HK-2 (cell line): Measurements from ENCODE around the gene MAP3K7CL.

Experiments used
- DNase-seq: peaks from one replicate; pipeline ENCODE4 v3.0.0-alpha.2; 2018; ENCODE audit not compliant: unreplicated experiment

The MAP3K7CL gene

DNA sequence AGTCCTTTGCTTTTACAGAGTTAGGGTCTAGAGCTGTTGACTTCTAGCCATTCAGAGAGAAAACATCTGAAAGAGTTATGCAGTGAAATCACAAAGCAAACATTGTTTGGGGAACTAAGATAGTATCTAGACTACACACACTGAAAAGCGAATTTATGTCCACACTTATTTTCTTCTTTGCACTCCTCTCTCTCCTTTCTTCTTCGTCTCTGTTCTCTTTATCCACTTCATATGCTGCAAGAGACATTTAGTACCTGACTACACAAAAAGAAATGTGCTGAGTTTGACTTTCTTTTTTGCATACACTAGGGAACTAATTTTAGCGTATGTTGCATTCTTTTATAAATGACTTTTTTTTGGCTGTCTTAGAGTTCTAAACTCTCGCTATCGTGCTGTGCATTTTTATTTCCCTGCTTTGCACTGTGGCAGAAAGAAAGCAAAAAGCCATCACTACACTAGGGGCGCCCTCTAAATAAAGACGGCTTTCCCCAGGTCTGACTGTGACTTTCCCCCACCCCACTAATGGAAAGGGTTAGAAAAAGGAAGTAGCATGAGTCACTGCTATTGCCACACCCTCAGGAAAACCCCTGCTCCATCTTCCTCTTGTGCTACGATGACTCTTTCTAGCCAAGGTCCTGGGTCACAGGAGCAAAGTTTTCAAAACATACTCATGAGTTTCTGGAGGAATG lies 65.7 kb downstream of the MAP3K7CL start:
- peak; percentile 40 for DNase-seq

DNA sequence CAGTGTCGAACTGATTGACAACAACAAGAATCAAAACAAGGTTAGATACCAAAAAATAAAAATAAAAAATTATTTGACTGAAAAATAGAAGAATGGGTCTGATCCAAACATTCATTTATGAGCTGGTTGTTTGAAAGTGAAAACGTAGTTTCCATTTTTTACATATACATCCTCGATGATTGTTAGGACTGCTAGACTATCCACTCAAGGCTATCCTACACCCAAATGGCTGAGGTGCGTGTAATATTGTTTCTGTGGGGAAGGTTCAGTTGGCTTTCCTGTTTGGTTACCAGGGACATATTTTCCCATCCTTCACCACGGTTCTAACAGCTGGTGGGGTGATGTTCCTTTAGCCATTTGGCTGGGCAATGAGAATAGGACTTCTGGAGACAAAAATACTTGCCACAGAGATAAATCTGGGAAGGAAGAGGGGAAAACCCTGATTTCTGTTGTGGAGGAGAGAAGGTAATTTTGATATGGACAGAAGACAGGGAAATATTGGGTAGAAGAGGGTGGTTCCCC lies 66.3 kb downstream of the MAP3K7CL start:
- DNase-seq: no peak

DNA sequence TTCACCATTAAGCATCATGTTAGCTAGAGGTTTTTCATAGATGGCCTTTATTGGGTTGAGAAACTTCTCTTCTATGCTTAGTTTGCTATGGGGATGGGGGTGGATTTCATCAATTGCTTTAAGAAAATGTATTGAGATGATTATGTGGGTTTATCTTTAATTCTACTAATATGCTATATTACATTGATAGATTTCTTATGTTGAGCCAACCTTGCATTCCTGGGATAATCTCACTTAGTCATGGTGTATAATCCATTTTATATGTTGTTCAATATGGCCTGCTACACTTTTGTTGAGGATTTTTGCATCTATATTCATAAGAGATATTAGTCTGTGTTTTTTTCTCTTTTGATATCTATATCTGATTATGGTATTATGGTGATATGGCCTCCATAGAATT lies 70.7 kb downstream of the MAP3K7CL start:
- DNase-seq: no peak

DNA sequence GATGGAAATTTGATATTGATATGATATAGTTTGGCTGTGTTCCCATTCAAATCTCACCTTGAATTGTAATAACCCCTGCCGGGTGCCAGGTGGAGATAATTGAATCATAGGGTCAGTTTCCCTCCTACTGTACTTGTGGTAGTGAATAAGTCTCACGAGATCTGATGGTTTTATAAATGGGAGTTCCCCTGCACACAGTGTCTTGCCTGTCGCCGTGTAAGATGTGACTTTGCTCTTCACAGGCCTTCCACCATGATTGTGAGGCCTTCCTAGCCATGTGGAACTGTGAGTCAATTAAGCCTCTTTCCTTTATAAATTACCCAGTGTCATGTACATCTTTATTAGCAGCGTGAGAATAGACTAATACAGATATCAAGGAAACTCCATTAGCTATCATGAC lies 74.6 kb downstream of the MAP3K7CL start:
- DNase-seq: no peak

DNA sequence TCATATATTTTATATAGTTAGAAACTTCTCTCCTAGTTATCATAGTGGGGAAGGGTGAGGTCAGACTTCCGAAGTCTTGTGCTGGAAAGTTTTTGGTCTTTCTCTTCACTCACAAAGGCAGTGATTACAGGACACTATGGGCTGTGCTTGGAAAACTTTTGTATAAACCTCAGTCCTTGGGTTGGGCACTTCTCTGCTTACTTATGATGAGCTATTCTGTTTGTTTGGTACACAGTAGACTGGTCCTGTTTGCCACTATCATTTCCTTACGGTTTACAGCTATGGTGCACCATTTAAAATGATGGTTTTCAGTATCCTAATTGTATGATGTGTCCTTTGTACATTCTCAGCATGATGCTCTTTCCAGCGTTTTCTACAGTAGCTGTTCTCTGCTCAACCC lies 75.5 kb downstream of the MAP3K7CL start:
- no peak for DNase-seq

DNA sequence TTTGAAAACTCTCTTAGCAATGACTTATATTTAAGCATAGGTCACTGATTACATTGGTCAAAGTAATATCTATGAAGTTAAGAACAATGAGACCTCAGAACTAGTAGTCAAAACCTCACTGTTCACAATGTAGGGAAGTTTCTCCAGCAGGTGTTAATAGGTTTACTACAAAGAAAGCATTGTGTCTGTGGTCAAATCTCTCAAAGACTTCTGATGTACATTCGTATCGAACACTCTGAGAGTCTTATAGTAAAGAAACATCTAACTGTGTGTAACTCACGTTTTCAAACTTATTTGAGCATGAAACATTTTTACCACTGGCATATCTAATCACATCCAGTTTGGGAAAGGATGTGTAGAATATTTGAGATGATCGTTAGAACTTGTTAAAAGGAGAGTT lies 76.0 kb downstream of the MAP3K7CL start:
- no peak for DNase-seq

DNA sequence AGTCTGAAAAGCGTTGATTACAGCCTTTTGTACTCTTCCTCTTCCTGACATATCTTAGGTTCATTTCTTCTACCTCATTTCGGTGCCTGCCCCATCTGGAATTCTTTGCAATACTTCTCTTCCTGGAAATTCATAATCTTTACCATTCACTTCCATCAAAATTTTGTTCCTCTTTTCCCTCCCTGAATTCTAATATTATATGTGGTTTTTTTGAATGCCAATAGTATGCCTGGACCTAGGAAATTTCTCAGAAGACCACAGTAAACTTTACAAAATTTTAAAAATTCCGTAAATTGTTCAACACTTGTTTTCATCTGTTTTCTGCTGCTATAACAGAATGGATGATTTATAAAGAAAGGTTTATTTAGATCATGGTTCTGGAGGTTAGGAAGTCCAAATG lies 76.8 kb downstream of the MAP3K7CL start:
- DNase-seq: no peak

DNA sequence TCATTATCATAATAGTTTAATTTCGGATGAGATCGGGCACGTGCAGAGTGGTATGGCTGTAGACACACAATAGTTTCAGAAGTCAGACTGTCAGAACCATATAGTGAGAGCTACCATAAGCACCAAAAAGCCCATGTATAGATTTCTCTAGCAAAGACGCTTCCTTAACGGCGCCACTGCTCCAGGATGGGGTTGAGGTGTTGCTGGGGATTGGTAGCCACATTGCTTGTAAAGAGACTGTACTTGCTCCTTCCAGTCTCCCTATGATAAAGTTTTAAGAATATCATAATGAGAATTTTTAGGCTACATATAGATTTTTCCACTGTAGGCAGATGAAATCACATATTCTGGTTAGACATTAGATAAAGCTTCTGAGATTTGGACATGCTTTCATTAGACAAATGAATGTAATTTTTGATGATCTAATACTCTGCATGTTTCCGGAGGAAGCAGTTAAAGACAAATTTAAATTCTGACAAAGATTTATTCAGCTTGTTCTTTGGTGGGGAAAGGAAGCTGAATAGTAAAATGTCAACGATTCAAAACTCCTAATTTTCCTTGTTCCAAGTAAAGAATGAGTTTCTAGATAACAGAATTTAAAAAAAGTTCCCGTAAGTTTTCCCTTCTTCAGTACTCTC lies 77.7 kb downstream of the MAP3K7CL start:
- no peak for DNase-seq

DNA sequence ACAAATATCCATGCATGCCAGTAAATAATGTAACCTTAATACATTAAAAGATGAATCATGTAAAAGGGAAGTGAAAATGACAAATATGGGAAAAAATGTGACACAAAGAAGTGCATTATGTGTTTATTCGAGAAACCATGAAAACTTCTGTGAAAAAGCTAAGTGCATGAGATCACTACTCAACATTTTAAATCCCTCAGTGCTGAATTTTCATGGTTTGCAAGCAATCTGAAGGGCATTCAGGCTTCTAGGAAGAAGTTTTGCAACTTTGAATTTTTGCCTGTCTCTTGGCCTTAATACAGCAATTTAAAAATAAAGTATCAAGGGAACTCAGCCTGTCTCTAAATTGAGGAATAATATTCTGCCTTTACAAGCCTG lies 78.2 kb downstream of the MAP3K7CL start:
- no peak for DNase-seq

DNA sequence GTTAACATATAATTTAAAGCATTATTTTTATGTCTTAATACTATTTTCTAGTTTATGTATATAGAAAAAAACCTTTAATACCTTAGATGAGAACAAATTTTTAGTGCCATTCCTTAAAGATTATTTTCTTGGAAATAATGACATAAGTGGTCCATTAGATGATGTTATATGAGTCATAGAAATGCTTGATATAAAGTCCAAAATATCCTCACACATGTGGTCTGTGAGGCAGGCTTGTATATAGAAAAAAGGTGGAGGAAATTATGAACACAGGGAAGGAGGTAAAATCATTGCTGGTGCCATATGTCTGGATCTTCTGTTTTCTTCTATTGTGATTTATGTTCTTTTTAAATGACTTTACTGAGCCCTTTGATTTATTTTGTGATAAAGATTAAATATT lies 79.3 kb downstream of the MAP3K7CL start:
- no peak for DNase-seq

DNA sequence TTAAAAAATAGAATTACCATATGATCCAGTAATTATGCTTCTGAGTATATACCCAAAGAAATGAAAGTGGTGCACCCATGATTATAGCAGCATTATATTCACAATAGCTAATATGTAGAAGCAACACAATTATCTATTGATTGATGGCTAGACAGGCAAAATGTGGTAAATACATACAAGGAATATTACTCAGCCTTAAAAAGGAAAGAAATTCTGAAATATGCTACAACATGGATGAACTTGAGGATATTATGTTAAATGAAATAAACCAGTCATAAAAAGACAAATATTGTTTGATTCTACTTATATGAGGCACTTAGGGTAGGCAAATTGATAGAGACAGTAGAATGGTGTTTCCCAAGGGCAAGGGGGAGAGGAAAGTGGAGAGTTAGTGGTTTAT lies 80.8 kb downstream of the MAP3K7CL start:
- no peak for DNase-seq

DNA sequence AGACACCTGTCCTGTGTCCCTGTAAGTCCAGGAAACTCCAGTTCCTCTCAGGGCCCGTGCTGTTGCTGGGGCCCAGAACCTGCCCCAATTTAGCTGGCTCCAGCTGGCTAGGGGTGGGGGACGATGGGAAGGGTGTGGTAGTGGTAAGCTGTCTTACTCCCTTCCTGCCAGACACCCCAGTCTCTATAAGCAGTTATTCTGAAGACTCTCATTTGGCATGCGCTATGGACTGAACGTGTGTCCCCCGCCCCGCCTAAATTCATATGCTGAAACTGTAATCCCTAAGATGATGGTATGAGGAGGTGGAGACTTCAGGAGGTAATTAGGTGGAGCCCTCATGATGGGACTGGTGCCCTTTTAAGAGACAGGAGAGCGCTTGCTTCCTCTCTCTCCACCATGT lies 82.0 kb downstream of the MAP3K7CL start:
- DNase-seq: no peak

DNA sequence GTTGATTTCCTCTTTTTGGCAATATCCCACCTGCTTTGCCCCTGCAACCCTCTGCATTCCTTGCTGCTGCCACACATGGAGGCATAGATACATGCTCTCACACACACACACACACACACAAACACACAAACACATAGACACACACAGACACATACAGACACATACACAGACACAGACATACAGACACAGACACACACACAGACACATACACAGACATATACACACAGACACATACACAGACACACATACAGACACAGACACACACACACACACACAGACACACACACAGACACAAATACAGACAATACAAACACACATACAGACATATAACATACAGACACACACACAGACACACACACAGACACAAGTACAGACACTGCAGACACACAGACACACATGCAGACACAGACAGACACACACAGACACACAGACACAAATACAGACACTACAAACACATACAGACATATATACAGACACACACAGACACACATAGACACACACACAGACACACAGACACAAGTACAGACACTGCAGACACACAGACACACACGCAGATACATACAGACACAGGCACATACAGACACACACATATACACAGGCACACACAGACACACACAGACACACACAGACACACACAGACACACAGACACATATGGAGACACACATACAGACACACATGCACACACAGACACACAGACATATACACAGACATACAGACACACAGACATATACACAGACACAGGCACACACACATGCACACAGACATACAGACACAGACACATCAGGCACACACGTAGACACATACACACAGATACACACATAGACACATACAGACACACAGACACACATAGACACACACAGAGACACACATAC lies 83.3 kb downstream of the MAP3K7CL start:
- DNase-seq: no peak

DNA sequence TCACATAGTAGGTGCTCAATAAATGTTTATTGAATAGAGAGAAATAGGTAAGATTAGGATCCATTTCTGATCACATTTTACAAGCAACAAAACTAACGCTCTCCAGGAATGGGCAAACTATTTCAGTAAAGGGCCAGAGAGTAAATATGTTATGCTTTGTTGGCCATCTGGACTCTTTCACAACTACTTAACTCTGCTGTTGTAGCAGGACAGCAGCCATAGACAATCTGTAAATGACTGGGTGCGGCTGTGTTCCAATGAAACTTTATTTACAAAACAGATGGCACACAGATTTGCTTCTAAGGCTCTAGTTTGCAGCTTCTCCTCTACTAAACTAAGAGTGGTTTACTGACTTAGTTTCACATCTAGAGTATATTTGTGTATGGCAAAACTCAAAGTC lies 85.3 kb downstream of the MAP3K7CL start:
- no peak for DNase-seq

DNA sequence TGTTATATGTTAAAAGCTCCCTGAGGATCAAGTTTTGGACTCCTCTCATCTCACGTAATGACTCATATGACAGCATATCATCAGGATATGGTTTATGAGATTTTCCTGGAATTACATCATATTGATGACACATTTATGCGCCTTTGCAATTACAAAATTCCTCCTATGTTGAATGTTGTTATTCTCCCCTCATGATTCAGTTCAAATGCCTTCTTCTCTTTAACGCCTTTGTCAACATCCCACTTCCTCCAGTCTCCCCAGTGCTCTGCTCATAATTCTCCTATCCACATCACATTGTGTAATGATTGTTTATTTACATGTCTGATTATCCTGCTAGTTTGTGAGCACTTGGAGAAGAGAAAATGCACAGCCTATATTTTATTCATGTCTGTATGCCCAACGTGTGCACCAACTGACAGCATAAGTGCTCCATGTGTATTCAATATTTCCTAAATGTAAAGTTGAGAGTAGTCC lies 87.4 kb downstream of the MAP3K7CL start:
- DNase-seq: no peak

DNA sequence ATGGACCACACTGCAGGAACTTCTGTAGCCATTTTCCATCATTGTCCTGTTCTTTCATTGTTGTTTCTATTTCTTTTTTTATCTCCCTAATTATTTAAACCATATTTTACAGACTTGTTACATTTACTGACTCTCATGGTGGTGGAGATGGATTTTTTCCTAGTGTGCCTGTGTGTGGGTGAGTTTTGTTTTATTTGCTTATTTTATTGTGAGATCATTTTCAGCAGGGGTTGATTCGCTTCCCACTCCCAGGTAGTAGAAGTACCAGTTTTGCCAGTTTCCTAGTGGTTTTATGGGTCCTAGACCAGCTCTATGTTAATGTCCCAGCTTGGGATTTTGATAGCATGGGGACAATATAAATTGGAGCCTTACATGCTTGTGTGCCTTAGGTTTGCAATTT lies 88.3 kb downstream of the MAP3K7CL start:
- DNase-seq: no peak

DNA sequence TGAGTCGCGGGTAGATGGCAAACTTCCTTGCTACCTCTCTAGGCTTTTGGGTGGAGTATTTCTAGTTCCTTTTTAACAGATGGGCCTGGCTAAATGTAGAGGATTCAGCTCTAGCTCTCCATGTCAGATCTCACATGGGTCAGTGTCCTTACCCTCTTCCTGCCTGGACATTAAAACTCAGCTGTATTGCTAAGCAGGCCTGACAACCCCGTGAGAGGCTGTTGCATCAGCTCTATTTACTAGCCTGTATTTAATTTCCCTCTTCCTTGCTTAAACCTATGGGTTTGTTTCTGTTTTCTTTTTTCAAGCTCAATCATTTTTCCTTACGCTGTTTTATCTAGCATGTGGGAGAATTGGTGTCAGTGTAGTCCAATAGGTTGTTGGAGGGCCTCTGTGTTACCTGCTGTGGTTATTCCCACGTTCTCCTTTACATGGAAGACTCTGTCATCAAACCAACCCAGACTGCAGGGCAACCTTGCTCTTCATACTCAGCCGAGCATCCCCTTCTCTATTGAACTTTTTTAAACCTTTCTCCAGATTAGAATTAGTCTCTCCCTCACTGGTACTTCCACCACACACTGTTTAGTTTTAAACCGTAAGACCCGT lies 88.8 kb downstream of the MAP3K7CL start:
- DNase-seq: no peak

DNA sequence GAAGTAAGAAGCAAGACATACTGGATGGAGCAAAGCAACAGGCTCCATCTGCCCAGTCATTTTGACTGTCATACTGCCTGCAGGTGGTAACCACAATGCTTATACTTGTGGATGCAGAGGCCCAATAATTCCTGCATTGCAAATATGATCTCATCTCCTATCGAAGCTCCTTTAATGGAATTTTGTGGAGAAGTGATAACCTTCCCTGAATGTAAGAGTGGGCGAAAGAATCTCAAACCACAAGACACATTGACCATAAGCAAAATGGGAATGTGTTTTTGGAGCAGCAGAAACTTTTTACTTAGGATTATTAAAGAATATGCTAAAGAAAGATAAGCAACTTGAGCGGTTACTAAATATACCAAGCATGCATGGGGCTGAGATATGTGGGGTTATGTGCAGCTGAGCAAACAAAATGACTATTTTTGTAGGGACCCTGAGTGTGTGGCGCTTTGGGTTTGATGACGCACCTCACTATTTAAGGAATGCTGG lies 90.9 kb downstream of the MAP3K7CL start:
- DNase-seq: no peak

DNA sequence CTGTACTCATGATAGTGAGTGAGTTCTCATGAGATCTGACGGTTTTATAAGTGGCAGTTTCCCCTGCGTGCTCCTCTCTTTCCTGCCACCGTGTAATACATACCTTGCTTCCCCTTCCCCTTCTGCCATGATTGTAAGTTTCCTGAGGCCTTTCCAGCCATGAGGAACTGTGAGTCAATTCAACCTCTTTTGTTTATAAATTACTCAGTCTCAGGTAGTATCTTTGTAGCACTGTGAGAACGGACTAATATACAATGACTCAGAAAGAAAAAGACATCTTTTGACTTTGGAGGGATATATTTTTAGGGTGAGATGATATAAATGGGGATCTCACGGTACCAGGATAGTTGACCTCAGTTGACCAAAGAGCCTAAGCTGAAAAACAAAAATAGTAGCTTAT lies 93.6 kb downstream of the MAP3K7CL start:
- no peak for DNase-seq
